Central memory CD8-positive, alpha-beta T cell (primary cell): ENCODE data around the gene PTPRG.

Experiments
- ATAC-seq: fragments of 150-1000 bp; cut with Tn5 transposase; replicated peaks from 2 replicates; pipeline ENCODE4 v1.10.0; 2022; ENCODE audit warnings: mild to moderate bottlenecking, moderate FRiP score, moderate number of reproducible peaks; ENCODE audit not compliant: poor library complexity, severe bottlenecking; ENCODE audit errors: extremely low read depth
- DNase-seq, 2 donors: peaks; one replicate each; pipeline ENCODE4 v3.0.0; 2021; ENCODE audit warnings: low spot score in 2 of 2
- H3K27ac Mint-ChIP-seq: one replicate; pipeline ENCODE4 v1.8.0; 2022; ENCODE audit warnings: low read depth, mild to moderate bottlenecking, moderate library complexity, mixed read lengths
- H3K27me3 Mint-ChIP-seq: one replicate; pipeline ENCODE4 v1.8.0; 2022; ENCODE audit warnings: mixed read lengths
- H3K36me3 Mint-ChIP-seq: one replicate; pipeline ENCODE4 v1.8.0; 2022; ENCODE audit warnings: mild to moderate bottlenecking, moderate library complexity, mixed read lengths; ENCODE audit not compliant: insufficient read depth
- H3K4me1 Mint-ChIP-seq: one replicate; pipeline ENCODE4 v1.8.0; 2022; ENCODE audit warnings: mixed read lengths
- H3K4me3 Mint-ChIP-seq: one replicate; pipeline ENCODE4 v1.8.0; 2022; ENCODE audit warnings: mild to moderate bottlenecking, moderate library complexity, mixed read lengths
- H3K9me3 Mint-ChIP-seq: one replicate; pipeline ENCODE4 v1.8.0; 2022; ENCODE audit warnings: mixed read lengths

Gene PTPRG

GRCh38 chr3:61979638-61980037 is 418.3 kb downstream of the PTPRG start:
- Mint-ChIP-seq H3K9me3 (no peaks in the 10 kb centered on the region), H3K27ac (no peak overlapping the region), H3K27me3 (no peaks in the 10 kb centered on the region), H3K36me3 (no peaks in the 10 kb centered on the region), H3K4me3 (no peak overlapping the region), H3K4me1 (no peaks in the 10 kb centered on the region)
- ATAC-seq = no peak
- no peak for DNase-seq

GRCh38 chr3:61980041-61980440 is 418.7 kb downstream of the PTPRG start:
- Mint-ChIP-seq H3K4me1 (no peaks in the 10 kb centered on the region), H3K36me3 (no peaks in the 10 kb centered on the region), H3K27ac (no peak overlapping the region), H3K4me3 (no peak overlapping the region), H3K27me3 (no peaks in the 10 kb centered on the region), H3K9me3 (no peaks in the 10 kb centered on the region)
- ATAC-seq (no peak), DNase-seq (no peak)

GRCh38 chr3:61981060-61981459 is 419.7 kb downstream of the PTPRG start:
- Mint-ChIP-seq H3K4me3 (no peak overlapping the region), H3K4me1 (no peaks in the 10 kb centered on the region), H3K27ac (no peak overlapping the region), H3K36me3 (no peaks in the 10 kb centered on the region), H3K9me3 (no peaks in the 10 kb centered on the region), H3K27me3 (no peaks in the 10 kb centered on the region)
- DNase-seq = no peak
- no peak for ATAC-seq

- DNase-seq (no peak), ATAC-seq (no peak)
- H3K4me1 Mint-ChIP-seq = no peaks in the 10 kb centered on the region
- no peak overlapping the region for H3K27ac Mint-ChIP-seq
- H3K27me3 Mint-ChIP-seq = no peaks in the 10 kb centered on the region
- no peaks in the 10 kb centered on the region for H3K9me3 Mint-ChIP-seq
- no peaks in the 10 kb centered on the region for H3K36me3 Mint-ChIP-seq
- H3K4me3 Mint-ChIP-seq = no peak overlapping the region
These were observed 422.1 kb downstream of the PTPRG start for GRCh38 chr3:61983479-61983878.

GRCh38 chr3:61985020-61985419 is 423.6 kb downstream of the PTPRG start:
- Mint-ChIP-seq H3K4me1 (no peaks in the 10 kb centered on the region), H3K9me3 (no peaks in the 10 kb centered on the region), H3K27ac (no peak overlapping the region), H3K4me3 (no peak overlapping the region), H3K36me3 (peaks cover 2% of the 10 kb centered on the region), H3K27me3 (no peaks in the 10 kb centered on the region)
- DNase-seq = no peak
- ATAC-seq = no peak

- Mint-ChIP-seq H3K9me3 (no peaks in the 10 kb centered on the region), H3K27me3 (no peaks in the 10 kb centered on the region)
These were observed 425.1 kb downstream of the PTPRG start for GRCh38 chr3:61986473-61986872.

GRCh38 chr3:61989681-61990080 is 428.3 kb downstream of the PTPRG start:
- DNase-seq (no peak), ATAC-seq (no peak)
- H3K27me3 Mint-ChIP-seq = no peaks in the 10 kb centered on the region
- no peaks in the 10 kb centered on the region for H3K9me3 Mint-ChIP-seq
- H3K36me3 Mint-ChIP-seq = peaks cover 2% of the 10 kb centered on the region
- no peaks in the 10 kb centered on the region for H3K4me1 Mint-ChIP-seq
- H3K4me3 Mint-ChIP-seq = no peak overlapping the region
- H3K27ac Mint-ChIP-seq = no peak overlapping the region

More at GRCh38 chr3:61986473-61986872, 425.1 kb downstream of the PTPRG start:
- Mint-ChIP-seq H3K4me1 (no peaks in the 10 kb centered on the region), H3K27ac (no peak overlapping the region), H3K4me3 (no peak overlapping the region), H3K36me3 (peaks cover 2% of the 10 kb centered on the region)
- ATAC-seq (no peak), DNase-seq (no peak)

- Mint-ChIP-seq H3K4me3 (no peak overlapping the region), H3K4me1 (no peaks in the 10 kb centered on the region), H3K27me3 (no peaks in the 10 kb centered on the region), H3K9me3 (no peaks in the 10 kb centered on the region), H3K36me3 (peaks cover 2% of the 10 kb centered on the region), H3K27ac (no peak overlapping the region)
- no peak for ATAC-seq
- no peak for DNase-seq
These were observed 429.1 kb downstream of the PTPRG start for GRCh38 chr3:61990327-61991027.

GRCh38 chr3:61991706-61992105 is 430.3 kb downstream of the PTPRG start:
- H3K36me3 Mint-ChIP-seq = peaks cover 2% of the 10 kb centered on the region
- no peak for ATAC-seq
- H3K9me3 Mint-ChIP-seq = no peaks in the 10 kb centered on the region
- H3K27me3 Mint-ChIP-seq = no peaks in the 10 kb centered on the region
- H3K27ac Mint-ChIP-seq = no peak overlapping the region
- H3K4me3 Mint-ChIP-seq = no peak overlapping the region
- H3K4me1 Mint-ChIP-seq = no peaks in the 10 kb centered on the region
- DNase-seq = no peak

- Mint-ChIP-seq H3K36me3 (no peaks in the 10 kb centered on the region), H3K4me3 (no peak overlapping the region), H3K27me3 (no peaks in the 10 kb centered on the region), H3K9me3 (peaks cover 7% of the 10 kb centered on the region), H3K27ac (no peak overlapping the region), H3K4me1 (no peaks in the 10 kb centered on the region)
- DNase-seq = no peak
- no peak for ATAC-seq
These were observed 435.0 kb downstream of the PTPRG start for GRCh38 chr3:61996366-61996765.

GRCh38 chr3:61997101-61997500 is 435.7 kb downstream of the PTPRG start:
- Mint-ChIP-seq H3K27me3 (no peaks in the 10 kb centered on the region), H3K9me3 (peaks cover 7% of the 10 kb centered on the region), H3K4me3 (no peak overlapping the region), H3K27ac (no peak overlapping the region), H3K36me3 (no peaks in the 10 kb centered on the region), H3K4me1 (no peaks in the 10 kb centered on the region)
- no peak for DNase-seq
- no peak for ATAC-seq

- H3K27me3 Mint-ChIP-seq = no peaks in the 10 kb centered on the region
- no peaks in the 10 kb centered on the region for H3K36me3 Mint-ChIP-seq
- DNase-seq = no peak
- ATAC-seq = no peak
- no peaks in the 10 kb centered on the region for H3K9me3 Mint-ChIP-seq
- H3K27ac Mint-ChIP-seq = no peak overlapping the region
- H3K4me3 Mint-ChIP-seq = no peak overlapping the region
- H3K4me1 Mint-ChIP-seq = no peaks in the 10 kb centered on the region
These were observed 442.5 kb downstream of the PTPRG start for GRCh38 chr3:62003835-62004234.

- Mint-ChIP-seq H3K27ac (no peak overlapping the region), H3K9me3 (peaks cover 6% of the 10 kb centered on the region), H3K36me3 (no peaks in the 10 kb centered on the region), H3K27me3 (no peaks in the 10 kb centered on the region), H3K4me1 (no peaks in the 10 kb centered on the region), H3K4me3 (no peak overlapping the region)
- no peak for DNase-seq
- ATAC-seq = no peak
These were observed 445.7 kb downstream of the PTPRG start for GRCh38 chr3:62007036-62007435.
